Activated T-cell treated with anti-CD3 and anti-CD28 coated beads, Interleukin-2, amount 50 U/mL, for 1 hour (primary cell): Measurements from ENCODE around the gene MICALL2.

ENCODE experiments used
- DNase-seq: peaks from one replicate; pipeline ENCODE4 v3.0.0-alpha.2; 2020

Gene MICALL2

DNA sequence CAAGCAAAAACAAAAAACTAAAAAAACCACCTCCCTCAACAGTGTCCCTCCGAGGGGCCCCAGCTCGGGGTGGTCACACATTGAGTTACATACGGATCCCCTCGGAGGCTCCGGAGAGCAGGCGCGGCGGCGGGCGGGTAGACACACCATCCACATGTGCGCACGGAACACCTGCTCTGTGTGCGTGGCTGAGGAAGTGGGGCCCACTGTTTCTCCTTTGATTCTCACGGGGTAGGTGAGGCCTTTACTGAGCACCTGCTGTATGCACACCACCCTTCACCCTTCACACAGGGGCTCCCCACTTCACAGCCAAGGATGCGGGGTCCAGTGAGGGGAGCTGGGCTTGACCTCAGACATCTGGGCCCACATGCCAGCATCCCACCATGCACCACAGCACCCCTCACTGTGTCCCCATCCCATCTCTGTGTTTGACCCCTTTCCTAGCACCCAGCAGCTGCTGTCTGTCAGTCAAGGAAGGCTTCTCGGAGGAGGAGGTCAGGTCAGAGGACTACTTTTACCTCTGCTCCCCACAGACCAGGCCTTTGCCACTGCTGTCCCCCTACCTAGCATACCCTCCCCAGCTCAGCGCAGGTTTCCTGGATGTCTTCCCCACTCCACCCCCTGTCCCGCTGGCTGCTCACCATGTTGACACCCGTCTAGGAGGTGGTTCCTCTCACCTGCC lies 71.1 kb downstream of the MICALL2 start:
- no peak for DNase-seq

GRCh38 chr7:1387261-1387660 lies 72.0 kb downstream of the MICALL2 start:
- no peak for DNase-seq

DNA sequence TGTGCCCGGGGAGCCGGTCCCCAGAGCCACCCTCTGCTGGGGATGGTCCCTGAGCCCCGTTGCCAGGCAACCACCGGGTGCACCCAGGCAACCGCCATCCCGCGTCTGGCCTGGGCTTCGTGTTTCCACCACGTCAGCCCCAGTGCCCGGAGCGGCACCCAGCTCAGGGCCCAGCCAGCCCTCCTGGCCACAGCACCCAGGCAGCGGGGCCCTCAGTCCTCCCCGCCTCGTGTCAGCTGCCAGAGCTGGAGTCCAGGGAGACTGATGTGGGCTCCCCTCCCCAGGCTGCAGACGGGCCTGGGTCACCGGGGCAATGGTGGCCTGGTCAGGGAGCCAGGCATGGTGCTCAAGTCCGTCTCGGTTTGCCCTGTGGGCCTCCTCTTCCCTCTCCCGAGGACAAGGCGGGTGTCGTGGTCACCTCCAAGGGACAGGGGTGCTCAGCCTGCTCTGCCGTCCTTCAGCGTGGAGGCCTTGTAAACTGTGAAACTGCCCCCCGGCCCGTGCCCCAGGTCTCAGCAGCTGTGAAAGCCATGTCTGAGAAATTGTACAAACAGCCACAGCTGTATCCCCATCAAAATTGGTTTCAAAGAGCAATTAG lies 72.5 kb downstream of the MICALL2 start:
- DNase-seq: no peak

DNA sequence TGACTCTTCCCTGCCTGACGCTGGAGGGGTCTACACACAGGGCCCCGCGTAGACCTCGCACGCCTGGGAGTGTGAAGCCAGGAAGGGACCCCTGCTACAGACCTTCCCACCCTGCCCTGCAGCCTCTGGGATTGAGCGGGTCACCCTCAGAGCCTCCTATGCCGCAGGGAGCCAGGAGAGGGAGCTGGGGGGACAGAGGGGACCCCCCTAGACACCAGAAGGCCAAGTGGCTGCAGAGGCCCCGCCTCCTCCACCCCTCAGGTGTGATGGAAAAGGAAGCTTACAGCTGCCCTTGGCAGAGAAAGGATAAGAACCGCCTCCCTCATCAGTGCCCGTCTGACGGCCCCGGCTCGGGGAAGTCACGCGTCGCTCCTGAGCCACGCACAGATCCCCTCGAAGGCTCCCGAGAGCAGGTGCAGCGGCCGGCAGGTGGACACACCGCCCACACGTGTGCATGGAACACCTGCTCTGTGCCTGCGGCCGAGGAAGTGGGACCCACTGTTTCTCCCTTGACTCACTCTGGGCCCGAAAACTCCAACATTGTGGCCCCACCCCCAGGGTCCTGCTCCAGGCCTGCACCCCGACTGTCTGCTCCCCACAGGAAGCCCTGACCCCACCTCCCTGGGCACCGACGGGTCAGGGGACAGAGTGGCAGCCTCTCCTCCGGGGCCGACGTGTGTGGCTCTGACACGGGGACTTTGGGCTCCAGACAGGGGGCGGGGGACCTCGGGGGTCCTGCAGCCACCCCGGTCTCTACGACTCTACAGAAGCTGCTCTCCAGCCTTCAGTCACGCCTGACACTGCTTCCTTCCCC lies 73.3 kb downstream of the MICALL2 start:
- DNase-seq: no peak

GRCh38 chr7:1385086-1385808 lies 74.0 kb downstream of the MICALL2 start:
- no peak for DNase-seq
